ENCODE data around the gene ASPRV1.
"Not testable (repeated sequence)": the region's sequence is repeated elsewhere in the genome, so short reads cannot be mapped to it uniquely, and the experiment has no call there.

The ASPRV1 gene

DNA sequence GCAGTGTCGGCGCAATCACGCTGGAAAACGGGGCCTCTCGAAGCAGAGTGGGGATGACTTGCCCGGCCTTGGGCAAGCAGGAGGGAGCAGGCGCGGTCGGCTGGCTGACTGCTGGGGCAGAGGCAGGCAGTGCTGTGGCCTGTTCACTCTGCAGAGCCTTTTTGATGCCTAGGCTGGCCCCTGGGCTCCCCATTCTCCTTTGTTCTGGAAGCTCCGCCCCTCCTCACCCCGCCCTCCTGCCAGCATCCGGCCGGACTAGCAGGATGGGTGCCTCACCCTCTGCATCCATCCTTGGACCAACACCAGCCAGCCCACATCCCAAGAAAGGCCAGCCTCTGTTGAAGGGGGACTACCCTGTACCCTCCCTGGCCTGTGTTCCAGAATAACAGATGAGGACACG is at the start of gene ASPRV1:
ASPRV1 (minus strand) TSS at position 136 of the 400 bp plus-strand sequence. CDS start 195 bp downstream, outside the sequence.
- no peak for DNase-seq (ENCODE audit: low spot score)

GRCh38 chr2:70010576-70011111 is 49.2 kb upstream of the ASPRV1 start:
- DNase-seq (ENCODE audit: low spot score), result no peak

GRCh38 chr2:70009762-70010575 is 48.5 kb upstream of the ASPRV1 start:
- DNase-seq (ENCODE audit: low spot score), result peak; percentile 11

DNA sequence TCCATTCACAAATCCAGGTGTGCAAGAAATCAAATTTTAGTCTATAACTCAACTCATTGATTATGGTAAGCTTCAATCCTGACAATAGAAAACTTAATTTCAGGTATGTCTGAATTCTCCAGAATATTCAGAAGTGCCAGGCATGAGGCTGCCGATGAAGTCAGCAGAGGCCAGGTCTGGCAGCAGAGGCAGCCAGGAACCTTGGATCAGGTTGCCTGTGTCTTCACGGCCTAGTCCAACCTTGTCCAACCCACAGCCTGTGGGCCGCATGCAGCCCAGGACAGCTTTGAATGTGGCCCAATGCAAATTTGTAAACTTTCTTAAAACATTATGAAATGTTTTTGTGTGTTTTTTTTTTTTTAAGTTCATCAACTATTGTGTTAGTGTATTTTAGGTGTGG is 46.9 kb upstream of the ASPRV1 start:
- DNase-seq (ENCODE audit: low spot score), result no peak

DNA sequence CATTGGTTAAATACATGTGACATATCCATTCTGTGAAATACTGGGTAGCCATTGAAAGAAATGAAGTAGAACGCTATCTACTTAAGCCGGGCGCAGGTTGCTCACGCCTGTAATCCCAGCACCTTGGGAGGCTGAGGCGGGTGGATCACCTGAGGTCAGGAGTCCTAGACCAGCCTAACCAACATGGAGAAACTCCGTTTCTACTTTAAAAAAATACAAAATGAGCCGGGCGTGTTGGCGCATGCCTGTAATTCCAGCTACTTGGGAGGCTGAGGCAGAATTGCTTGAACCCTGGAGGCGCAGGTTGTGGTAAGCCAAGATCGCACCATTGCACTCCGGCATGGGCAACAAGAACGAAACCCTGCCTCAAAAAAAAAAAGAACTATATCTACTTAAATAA is 45.7 kb upstream of the ASPRV1 start:
- no peak for DNase-seq (ENCODE audit: low spot score)

- DNase-seq (ENCODE audit: low spot score), result no peak
These were observed 45.0 kb upstream of the ASPRV1 start for GRCh38 chr2:70006447-70006784.

- no peak for DNase-seq (ENCODE audit: low spot score)
These were observed 44.5 kb upstream of the ASPRV1 start for GRCh38 chr2:70005752-70006446.

GRCh38 chr2:70005216-70005615 is 43.8 kb upstream of the ASPRV1 start:
- DNase-seq (ENCODE audit: low spot score), result no peak

DNA sequence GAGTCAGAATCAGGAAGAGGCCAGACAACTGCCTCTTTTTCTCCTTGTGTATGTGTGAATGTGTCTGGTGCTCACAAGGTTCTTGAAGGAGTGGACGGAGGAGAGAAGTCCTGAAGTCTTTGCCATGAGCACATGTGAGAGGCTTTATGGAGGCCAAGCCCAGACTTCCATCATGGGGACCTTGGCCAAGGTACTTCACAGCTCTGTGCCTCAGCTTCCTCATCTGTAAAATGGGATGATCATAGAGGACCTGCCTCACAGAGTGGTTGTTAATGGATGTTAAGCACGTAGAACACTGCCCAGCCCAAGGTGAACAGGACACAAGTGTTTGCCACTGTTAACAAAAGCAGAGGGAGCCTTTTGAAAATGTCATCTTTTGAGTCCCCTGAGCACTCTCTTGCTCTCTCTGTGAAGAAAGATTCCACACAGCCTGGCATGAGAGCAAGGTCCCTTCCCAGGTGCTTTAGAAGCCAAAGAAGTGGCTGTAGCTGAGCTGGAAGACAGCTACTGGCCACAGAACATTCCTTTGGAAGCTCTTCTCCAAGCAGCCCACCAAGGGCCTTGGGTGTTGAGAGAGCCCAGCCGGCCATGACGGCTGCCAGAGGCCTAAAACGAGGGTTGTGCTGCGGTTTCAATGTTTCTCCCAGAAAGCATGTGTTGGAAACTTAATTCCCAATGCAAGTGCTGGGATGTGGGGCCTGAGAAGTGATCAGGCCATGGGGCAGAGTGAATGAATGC is 41.8 kb upstream of the ASPRV1 start:
- no peak for DNase-seq (ENCODE audit: low spot score)

GRCh38 chr2:70002241-70002899 is 40.9 kb upstream of the ASPRV1 start:
- DNase-seq (ENCODE audit: low spot score), result peak; percentile 7

DNA sequence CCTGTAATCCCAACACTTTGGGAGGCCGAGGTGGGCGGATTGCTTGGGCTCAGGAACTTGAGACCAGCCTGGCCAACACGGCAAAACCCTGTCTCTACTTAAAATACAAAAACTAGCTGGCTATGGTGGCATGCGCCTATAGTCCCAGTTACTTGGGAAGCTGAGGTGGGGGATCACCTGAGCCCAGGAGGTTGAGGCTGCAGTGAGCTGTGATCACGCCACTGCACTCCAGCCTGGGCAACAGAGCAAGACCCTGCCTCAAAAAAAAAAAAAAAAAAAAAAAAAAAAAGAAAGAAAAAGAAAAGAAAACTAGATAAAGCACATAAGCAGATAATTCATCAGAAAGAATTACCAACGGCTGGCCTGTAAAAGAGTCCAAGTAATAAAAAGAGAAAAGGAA is 39.1 kb upstream of the ASPRV1 start:
- DNase-seq (ENCODE audit: low spot score), result not testable (repeated sequence)

- DNase-seq (ENCODE audit: low spot score), result no peak
These were observed 37.3 kb upstream of the ASPRV1 start for GRCh38 chr2:69998761-69999160.

DNA sequence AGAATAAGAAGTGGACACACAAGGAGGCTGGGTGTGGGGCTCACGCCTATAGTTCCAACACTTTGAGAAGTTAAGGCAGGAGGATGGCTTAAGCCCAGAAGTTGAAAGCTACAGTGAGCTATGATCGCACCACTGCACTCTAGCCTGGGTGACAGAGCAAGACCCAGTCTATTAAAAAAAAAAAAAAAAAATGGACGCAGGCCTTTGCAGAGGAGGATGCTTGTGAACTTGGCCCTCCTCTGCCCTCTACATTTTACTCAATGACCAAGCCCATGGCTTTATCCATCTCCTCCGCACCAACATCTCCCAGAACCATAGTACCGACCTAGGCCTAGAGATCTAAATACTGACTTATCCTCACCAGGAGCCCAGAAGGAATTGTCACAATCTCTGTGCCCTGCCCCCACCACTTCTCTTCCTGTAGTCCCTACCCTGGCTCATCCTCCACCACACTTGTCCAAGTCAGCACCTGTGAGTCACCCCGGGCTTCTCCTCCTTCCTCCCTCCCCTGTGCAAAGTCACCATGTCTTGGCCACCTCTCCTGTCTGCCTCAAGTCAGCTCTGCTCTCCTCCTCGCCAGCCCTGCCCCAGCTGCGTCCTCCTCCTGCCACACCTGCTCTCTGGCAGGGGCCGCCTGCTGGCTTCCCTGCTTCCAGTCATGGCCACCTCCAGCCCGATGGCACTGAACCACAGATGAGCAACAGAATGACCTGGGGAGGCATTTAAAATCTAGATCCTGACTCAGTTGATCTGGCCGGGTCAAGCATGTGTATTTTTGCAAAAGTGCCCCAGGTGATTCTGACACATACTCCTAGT is 35.8 kb upstream of the ASPRV1 start:
- peak; percentile 5 for DNase-seq (ENCODE audit: low spot score)

DNA sequence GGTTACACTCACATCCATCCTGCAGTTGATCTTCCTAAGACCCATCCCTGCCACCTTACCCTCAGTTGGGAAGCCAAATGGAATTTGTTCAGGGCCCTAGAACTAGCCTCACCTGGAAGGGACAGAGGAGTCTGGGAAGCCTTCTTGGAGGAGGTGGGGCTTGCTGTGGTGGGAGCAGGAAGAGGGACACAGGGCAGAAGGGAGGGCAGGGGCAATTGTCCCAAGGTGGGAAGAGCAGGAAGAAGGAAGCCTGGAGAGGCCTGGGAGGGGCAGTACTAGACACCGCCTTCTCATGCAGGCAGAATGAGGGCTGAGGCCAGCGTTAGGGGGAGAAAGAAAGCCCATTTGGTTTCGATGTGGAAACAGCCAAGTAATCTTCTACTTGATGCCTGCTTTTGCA is 34.1 kb upstream of the ASPRV1 start:
- no peak for DNase-seq (ENCODE audit: low spot score)

- no peak for DNase-seq (ENCODE audit: low spot score)
These were observed 32.7 kb upstream of the ASPRV1 start for GRCh38 chr2:69994166-69994565.

DNA sequence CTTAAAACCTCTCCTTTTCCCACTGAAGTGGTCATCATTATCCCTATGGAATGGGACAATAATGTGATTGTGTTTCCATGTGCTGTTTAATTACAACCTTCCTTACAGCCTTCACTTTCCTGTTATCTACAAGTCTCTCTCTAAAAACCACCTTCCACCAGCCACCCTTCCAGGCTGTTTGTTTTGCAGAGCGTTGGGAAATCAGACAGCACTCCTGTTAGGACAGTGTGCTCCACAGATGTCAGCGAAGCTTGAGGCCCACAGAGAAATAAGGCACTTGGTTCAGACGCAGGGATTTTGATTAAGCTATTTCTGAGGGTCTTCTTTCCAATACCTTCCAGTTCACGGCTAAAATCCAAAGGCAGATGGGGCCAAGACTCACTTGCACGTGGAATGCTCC is 32.3 kb upstream of the ASPRV1 start:
- DNase-seq (ENCODE audit: low spot score), result no peak

- DNase-seq (ENCODE audit: low spot score), result no peak
These were observed 31.7 kb upstream of the ASPRV1 start for GRCh38 chr2:69993048-69993565.

- DNase-seq (ENCODE audit: low spot score), result no peak
These were observed 31.0 kb upstream of the ASPRV1 start for GRCh38 chr2:69992310-69993047.

GRCh38 chr2:69989441-69990105 is 28.1 kb upstream of the ASPRV1 start:
- no peak for DNase-seq (ENCODE audit: low spot score)

DNA sequence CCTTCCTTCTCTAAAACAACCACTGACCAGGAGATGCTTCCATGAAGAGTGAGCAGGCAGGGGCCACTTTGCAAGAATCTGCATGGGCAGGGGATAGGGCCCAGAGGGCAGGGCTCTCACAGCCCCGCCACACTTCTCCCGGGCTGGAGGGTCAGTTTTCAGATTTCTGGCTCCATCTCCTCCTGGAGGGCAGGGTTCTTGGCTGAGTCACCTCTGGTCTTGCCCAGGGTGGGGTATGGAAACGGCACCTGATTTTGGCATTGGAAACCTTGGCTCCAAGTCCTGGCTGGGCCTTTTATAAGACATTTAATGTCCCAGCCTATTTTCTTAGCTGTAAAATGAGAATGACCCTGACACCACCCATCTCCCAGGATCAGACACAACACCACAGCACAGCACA is 27.6 kb upstream of the ASPRV1 start:
- DNase-seq (ENCODE audit: low spot score), result no peak
